GM19395 (cell line): ENCODE measurements around the gene LRRC55.

ENCODE experiments used
- ATAC-seq: cut with Tn5 transposase; IDR thresholded peaks from one replicate; pipeline ENCODE4 v1.9.1; 2021; ENCODE audit warnings: mild to moderate bottlenecking, moderate library complexity; ENCODE audit not compliant: unreplicated experiment

The LRRC55 gene

DNA sequence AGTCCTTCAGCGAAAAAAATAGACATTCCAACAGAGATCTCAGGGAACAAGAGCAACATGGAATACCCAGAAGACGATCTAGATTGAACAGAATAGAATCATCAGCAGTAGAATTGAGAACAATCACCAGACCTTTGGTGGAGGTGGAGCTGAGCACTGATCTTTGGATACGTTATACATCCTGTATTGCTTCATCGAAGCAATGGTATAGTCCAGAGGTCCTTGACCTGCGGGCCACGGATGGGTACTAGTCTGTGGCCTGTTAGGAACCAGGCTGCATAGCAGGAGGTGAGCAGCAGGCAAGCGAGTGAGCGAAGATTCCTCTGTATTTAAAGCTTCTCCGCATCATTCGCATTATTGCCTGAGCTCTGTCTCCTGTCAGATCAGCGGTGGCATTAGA, 17.6 kb downstream of the LRRC55 start:
- no peak for ATAC-seq

DNA sequence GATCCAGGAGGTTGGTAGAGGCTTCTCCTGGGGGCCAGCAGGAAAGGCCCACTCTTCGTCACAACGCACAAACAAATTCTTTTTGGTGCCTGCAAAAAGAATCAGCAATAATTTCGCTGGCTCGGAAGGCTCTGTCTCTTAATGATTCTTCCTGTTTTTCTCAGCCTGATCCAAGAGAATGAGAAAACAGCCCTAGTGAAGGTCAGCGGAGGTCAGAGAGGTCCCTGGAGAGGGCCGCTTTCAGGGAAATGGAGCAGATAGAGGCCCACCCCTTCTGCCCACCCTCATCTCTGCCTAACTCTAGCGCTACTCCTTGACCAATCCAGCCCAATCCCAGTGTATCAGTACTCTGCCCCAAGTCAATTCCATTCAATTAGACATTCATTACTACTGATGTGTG, 19.2 kb downstream of the LRRC55 start:
- ATAC-seq = no peak

DNA sequence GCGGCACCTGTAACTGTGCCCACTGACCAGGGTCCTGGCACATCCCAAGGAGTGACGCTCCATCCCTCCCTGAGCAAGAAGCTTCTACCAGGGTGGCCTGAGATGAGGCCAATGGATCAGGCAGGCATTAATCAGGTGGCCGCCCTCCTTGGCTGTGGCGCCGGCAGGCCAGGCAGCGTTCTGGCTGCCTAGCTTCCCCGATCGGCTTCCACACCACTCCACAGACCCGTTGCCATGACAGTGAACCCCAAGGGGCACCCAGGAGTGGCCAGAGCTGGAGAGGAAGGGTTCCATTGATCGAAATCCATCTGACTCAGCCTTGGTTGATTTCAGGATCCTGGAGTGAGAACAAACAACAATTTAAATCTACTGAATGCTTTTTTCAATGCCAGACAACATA, 20.5 kb downstream of the LRRC55 start:
- ATAC-seq = no peak

DNA sequence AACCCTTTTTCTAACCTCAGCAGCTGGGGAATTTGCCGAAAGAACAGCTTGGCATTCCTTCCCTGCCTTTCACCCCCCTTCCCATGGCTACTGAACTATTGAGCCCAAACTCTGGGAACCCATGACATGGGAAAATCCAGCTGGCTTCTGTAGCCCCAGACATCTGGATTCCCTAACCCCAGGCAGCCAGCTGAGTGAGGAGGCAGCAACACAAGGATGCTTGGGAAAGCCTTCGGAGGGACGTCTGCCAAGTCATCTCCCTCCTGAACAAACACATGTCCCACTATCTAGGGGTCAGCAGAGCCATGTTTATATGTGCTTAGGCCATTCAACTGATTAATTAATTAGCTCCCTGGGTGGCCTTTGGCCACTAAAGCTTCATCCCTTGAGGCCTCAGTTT, 21.6 kb downstream of the LRRC55 start:
- ATAC-seq = no peak

DNA sequence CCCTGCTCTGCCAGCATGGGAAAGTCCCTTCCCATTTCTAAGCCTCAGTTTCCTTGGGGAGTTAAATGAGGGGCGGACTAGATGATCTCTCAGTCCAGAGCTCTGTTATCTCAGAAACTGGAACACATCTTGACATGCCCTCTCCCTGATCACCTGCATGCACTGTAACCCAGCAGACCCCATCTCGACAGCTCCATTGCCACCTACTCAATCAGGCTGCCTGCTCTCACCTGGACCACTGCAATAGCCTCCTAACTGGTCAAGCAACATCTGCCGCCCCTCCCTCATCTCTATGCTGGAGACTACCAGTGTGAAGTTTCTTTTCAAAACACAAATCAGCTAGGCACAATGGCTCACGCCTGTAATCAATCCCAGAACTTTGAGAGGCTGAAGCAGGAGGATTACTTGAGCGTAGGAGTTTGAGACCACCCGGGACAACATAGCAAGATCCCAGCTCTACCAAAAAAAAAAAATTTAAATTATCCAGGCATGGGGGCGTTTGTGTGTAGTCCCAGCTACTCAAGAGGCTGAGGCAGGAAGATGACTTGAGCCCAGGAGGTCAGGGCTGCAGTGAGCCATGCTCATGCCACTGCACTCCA, 22.2 kb downstream of the LRRC55 start:
- no peak for ATAC-seq

DNA sequence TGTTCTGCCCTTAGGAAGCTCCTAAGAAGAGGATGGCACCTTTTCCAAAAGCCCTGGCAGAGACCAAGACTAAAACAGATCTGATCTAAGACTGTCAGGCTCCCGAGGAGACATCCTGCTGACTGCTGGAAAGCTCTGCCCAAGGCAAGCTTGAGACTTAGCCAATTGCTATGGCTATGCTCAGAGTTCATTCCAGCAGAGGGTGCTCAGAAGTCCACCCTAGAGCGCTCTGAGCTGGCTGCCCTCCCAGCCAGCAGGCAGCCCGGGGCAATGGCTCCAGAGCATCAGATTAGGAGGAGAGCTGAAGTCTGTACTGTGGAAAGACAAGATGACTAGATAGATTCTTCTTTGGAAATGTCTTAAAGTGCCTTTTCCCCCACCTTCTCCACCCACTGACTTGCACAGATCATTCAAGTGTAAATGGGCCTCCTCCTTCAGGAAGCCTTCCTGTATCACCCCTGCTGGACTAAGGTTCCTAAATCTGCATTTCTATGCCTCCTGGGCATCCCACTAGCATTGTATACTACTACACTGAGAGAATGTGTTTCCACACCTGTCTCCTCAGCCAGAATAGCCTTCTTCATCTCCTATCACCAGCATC, 23.4 kb downstream of the LRRC55 start:
- no peak for ATAC-seq

DNA sequence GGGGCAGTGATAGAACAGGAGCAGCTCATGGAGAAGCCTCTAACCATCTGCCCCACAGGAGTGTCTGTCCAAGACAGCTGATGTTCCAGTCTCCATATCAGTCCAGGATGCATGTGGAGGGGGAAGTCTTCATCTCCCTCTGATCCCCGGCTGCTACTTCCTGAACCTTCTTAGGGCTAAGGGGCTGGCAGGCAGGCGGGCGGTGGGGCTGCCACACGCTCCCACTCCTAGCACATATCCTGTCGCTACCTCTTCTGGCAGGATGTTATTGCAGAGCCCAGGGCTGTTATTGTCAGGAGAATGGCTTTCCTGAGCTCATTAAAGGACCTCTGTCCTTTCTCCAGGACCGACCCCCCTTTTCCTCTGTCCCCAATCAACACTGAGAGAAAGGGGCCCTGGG, 25.4 kb downstream of the LRRC55 start:
- no peak for ATAC-seq

DNA sequence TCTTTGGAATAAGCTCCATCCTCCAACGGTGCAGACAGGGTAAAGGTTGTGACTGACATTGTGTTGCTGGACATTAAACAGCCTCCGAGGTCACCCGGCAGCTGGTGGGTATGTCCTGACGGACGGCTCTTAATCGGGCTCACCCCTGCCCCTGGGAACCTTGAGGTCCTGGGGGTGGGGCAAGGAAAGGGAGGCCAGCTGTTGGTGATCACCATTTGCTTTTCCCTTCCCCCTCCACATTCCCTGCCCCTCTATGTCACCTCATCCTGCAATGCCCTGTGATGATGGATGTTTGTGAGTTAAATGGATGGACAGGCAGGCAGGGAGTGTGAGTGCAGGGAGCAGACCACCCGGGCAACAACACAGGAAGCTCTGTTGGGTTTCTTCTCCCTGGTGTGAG, 29.0 kb downstream of the LRRC55 start:
- no peak for ATAC-seq

DNA sequence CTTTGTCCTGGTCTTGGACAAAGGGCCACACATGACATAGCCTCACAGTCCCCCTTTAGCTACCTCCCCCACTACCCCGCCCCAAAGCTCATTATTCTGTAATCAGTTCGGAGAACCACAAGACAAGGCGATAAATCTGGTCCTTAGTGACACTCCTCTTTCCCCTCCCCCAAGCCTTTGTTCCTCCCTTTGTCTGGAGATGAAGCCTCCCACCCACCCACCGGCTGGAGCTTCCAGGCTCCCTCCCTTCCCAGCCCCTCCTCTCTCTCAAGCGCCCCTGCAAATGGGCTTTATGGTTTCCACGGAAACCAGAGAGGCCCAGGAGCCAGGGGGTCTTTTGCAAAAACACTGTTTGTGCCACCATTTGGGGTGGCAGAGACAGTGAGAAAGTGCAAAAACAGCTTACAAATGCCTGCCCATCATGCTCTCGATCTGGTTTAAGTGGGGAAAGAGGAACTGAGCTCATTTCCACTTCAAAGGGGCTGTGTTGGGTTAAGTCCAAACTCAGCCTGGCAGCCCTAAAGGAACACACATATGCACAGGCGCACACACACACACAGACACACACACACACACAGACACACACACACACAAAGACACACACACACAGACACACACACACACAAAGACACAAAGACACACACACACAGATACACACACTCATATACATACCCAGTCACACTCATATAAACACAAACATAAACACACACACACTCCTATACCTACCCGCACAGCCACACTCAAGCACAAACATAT, 31.8 kb downstream of the LRRC55 start:
- no peak for ATAC-seq

DNA sequence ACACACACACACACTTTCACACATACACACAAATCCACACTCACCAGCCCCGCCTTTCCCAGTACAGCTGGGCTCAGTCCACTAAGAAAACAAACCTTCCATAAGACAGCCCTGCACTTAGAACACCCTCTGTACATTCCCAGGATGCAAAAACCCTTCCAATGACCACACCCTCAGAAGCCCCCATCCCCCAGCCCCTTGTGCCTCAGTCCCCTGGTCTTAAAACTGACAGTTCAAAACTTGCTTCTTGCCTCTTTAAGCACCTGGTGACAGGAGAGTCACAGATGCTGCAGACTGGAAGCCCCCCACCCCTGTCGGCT, 32.3 kb downstream of the LRRC55 start:
- ATAC-seq = no peak

DNA sequence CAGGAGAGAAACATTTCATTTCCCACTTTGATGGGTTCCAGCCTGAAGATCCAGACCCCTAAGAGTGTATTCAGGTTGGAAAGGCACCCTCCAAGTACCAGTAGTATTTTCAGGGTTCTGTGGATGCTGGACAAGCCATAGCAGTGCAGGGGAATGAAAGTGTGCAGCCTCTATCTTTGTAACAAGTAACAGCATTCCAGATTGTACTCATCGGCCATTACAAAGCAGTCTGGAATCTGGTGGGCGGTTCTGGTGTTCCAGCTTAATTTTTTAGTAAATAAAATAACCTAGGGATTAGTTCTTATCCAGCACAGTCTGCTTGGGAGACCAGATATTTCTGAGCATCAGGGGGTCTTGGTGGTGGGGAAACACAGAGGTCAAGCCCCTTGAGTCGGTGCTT, 32.7 kb downstream of the LRRC55 start:
- ATAC-seq = no peak

DNA sequence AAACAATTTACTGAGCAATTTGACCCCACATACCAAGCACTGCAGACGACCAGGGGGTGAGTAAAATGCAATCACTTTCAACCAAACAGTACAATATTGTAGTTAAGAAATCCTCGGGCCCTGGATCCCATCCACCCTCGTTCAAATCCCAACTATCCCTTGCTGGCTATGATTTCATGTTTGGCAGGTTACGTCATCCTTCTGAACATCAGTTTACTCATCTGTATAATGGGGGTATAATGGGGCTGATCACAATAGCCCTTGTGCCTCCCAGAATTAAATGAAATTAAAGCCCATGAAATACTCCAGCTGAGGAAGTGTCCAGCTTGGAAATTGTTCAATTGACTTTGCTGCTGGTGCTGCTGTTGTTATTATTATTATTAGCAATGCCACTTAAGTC, 34.7 kb downstream of the LRRC55 start:
- ATAC-seq = no peak

DNA sequence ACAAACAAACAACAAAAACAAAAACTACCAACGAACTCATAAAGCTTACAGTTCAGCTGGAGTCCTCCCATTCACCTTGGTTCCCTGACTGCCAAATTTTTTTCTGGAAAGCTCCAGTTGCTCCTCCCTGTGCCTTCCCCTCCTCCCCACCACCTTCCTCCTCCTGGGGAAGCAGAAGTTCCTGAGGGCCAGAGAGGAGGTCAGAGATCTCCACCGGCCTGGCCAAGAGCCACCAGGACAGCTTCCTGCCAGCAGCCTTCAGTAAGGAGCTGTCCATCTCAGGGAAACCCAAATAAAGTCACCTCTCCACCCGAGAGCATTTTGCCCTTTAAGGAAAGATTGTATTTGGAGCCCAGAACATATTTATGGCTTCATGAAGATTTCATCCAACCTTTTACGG, 35.3 kb downstream of the LRRC55 start:
- ATAC-seq = no peak

DNA sequence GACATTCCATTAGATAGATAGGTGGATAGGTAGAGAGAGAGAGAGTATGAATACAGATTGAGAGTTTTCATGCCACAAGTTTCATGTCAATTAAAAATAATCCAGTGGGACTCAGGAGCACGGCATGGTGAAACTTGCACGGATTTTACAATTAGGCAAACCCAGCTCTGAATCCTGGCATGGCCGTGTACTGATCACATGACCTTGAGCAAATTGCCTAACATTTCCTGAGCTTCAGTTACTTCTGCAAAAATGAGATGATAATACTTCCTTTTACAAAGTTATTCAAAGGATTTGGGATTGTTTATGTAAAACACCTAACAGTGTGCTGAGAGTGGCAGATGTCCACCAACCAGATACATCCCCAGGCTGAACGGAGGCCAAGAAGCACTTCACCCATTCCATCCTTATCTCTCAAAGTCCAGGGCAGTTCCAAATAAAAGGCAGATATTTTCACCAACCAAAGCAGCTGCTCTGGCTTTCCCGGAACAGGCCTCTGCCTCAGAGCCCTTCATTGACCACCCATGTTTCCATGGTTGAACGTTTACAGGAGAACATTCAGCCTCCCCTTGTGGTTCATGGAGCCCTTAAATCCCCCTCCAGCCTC, 37.4 kb downstream of the LRRC55 start:
- ATAC-seq = no peak

DNA sequence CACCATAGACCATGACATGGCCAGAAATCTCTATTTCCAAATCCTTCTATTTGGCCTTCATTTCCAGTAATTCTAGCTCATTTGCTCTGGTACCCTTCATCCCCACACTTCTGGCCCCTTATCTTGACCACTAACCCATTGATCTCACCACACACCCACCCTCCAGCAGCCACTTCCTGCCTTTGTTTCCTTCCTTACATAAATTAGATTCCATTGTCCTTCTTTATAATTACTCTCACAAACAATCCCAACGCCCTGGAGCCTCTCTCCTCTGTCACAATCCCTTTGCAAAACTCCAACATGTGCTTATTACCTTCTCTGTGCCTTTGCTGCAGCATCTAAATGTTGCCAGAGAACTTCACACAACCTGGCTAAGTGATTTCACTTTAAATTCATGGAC, 40.5 kb downstream of the LRRC55 start:
- no peak for ATAC-seq

DNA sequence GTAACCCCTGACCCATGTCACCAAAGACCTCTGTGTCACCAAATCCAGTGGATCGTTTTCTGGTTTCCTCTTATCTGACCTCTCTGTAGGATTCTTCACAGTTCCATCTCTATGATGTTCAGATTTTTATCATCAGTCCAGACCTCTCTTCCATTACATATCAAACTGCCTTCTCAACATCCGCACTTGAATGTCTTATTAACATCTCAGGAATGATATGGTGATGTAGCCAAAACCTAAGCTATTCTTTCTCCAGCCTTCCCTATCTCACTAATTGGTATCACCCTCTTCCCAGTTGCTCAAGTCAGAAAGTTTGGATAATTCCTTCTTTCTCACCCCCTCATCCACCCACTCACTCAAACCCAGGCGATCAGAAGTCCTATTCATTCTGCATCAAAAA, 41.8 kb downstream of the LRRC55 start:
- no peak for ATAC-seq

DNA sequence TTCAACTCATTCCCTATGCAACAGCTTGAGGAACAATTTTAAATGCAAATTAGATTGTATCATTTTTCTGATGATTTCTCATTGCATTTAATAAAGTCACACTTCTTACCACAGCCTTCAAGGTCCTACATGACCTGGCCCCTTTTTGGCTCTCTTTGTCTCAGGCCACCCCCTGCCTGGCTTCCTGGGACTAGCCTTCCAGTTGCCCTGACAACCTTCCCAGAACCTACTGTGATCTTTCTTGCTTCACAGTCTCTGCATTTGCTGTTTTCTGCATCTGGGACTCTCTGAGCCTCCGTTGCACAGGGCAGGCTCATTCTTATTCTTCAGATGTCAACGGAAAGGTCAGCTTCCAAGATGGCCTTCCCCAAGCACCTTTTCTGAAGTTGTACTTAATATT, 42.4 kb downstream of the LRRC55 start:
- ATAC-seq = no peak

DNA sequence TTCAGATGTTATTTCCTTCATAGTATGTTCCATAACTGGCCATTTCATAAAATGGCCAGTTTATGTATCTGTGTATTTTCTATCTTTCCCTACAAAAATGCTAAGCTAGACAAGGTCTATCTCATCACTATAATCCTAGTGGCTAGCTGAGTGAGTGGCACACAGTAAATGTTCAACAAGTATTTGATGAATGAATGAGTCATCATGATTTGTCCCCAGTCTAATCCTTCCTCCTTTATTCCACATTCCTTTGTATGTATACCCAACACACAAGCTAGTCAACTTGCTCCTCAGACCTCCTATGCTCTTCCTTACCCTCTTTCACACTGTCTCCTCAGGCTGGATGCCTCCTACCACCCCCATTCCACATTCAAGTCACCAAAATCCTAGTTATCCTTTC, 42.8 kb downstream of the LRRC55 start:
- ATAC-seq = no peak

DNA sequence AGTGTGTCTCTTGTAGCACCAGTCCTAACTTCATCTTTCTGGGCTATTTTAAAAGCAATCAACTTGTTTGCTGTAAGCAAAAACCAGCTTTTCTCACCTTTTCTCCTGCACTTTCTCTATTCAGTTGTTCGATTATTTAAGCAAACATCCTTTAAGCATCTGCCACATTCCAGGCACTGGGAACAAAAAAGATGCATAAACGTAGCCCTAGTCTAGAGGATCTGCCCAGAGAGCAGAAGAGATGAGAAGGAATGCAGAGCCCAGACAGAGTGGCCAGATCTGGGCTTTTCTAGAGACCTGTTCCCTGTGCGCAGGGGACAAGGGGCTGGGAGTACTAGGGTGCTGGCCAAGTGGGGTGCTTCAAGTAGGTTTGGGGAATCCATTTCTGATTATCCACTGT, 46.8 kb downstream of the LRRC55 start:
- no peak for ATAC-seq

DNA sequence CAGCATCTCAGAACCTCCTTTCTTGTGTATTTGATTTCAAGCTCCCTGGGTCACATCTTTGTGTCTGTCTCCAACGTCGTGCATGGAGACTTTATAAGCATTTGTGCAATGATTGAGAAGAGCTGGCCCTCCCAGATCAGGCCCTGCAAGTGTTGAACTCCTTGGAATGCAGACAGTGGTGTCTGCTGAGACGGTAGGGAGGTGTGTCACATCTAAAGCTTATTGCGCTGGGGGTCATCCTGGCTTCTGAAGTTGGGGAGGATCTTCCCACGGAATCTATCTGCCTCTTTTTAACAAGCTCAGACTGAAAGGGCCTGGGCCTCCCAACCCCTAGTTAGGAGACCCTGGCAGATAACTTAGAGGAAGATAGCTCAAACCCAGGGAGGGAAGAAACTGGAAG, 48.6 kb downstream of the LRRC55 start:
- ATAC-seq = no peak

DNA sequence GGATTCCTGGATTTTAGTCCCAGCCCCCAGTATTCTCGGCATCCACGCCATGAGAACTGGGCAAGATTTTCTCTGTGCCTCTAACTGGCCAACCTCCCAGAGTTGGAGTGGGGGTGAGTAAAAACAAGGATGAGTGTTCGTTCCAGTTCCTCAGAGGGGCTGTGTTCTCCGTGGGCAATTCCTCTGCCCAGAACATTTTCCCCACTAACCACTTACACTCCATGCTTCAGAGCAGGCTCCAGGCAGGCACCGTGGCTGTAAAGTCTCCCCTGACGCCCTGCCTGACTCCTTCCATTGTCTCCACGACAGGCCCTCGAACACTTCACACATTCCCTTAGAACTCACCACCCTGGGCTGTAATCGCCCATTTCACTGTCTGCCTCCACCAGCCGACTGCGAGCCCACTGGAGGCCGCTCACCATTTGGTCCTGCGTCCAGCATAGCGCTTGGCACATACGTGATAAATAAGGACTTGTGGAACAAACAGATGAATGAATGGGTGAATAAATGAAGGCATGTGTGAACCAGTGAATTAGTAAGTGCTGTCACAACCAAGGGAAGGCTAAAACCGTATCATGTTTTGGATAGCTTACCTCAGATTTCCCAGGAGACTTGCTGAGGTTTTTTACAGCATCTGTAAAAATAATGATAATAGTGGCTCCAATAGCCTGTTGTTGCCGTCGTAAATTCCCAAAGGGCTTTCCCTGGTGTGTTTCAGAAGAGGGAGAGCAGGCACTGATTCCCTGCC, 49.2 kb downstream of the LRRC55 start:
- ATAC-seq = no peak
